HG02938 (cell line): ENCODE data around the gene CCN6.

Source experiments
- ATAC-seq: cut with Tn5 transposase; IDR thresholded peaks from one replicate; pipeline ENCODE4 v1.9.1; 2021; ENCODE audit warnings: mild to moderate bottlenecking, moderate library complexity; ENCODE audit not compliant: unreplicated experiment

The CCN6 gene

DNA sequence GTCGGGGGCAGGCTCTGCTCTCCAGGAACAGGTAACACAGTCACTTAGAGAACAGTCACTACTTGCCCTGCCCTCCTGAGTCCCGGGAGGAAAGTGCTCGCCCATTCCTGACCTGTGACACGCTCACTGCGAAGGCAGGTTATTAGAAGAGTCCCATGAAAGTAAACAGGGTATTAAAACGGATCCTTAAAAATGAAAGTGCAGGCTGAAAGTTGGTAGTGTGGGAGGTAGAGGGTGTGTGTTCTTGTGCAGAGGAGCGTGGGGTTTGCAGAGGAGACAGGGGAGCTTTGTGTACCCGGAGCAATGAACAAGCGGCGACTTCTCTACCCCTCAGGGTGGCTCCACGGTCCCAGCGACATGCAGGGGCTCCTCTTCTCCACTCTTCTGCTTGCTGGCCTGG, at the start of gene CCN6:
CCN6 (plus strand) TSS at position 104 of the 400 bp plus-strand sequence; CDS start at position 358, 254 bp downstream.
- no peak for ATAC-seq

DNA sequence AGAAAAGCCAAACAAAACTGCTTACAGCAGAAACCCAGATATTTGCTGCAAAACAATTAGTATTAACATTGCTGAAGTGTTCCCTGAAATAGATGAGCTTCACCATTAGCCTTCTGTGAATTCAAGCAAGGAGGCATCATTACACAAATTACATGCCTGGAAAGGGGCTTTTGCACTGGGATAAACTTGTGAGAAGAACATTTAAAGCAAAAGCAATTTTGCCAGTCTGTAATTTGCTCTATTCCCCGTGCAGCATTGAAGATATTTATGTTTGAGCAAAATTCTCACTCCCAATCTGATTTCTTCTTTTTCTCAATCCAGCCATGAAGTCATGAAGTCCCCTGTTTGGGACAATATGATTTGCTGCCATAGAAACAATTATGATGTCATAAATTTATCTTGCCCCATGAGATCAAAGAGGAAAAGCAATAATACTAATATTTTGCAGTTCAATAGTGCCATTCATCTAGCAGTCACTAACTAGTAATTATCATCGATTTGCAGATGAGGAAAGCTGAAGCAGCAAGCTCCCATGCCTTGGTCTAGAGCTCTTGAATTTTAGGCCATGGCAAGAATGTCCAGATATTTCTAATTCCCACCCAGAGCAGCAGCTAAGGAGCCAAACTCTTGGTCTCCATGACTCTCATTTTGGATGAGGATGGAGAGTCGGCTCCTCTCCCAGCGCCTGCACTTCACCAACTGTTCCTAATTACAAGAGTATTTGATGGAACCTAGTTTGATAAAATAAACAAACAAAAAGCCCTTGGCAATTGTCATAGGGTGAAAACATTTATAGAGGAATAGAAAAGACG, 49.5 kb upstream of the CCN6 start:
- no peak for ATAC-seq

DNA sequence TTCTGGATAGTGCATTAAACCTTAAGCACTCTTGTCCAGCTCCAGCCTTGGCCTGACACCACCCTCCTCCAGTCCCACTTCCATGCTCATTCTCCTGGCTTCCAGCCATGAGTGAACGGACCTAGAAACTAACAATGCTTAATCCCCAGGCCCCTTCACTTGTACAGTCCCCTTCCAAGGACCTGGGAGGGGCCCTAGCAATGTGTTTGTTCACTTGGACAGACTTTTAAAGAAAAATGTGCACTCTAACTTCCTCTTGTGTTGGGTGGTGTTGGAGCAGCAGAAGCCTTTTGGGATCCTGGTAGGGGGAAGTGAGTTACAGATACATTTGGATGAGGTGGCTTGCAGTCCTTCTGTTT, 48.9 kb upstream of the CCN6 start:
- ATAC-seq = no peak

DNA sequence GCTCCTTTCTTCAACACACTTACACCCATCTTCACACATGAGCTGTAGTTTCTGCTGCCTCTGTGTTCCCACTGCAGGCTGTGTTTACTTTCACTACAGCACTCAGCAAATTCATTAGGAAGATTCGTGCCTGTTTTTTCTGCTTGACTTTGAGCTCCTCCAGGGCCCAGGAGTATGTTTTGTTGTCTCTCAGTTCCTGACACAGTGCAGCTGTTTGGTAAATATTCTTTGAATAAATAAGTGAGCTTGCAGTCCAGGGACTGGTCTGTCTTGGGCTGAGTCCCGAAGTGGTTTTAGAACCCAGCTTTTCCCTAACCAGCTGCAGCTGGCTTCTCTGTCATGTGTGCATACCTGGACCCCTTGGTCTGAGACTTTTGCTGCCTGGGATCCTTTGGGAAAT, 46.6 kb upstream of the CCN6 start:
- no peak for ATAC-seq

DNA sequence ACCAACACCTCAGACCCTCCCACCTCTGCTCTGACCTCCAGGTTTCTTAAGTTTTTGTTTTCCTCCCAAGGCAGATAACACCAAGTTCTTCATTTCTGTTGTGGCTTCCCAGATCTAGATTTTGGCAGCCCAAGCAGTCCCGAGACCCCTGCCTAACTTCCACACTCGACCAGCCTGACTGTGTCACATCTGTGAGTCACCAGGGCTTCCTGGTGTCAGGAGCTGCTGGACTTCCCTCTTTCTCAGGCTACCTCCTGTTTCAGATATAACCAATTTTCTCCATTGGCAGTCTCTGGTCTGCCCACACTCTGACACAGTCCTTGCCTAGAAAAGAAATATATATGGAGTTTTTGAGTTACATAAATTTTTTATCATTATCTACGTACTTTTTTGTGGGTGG, 46.1 kb upstream of the CCN6 start:
- no peak for ATAC-seq

DNA sequence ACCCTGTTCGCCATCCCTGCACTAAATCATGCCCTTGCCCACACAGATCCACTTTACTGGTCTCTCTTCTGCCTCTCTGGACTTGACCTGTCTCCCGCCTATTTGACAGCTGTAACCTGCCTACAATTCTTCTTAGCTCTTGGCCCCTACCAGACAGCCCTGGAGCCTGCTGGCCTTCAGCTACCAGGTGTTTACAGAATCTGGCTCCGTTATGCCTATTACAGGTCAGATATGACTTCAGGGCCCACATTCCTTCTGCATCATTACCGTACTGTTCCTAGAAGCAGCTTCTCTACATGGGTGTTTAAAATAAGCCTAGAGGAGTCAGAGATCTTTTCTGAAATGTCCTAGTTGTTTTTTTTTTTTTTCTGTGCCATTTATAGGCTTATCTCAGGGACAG, 45.4 kb upstream of the CCN6 start:
- no peak for ATAC-seq

DNA sequence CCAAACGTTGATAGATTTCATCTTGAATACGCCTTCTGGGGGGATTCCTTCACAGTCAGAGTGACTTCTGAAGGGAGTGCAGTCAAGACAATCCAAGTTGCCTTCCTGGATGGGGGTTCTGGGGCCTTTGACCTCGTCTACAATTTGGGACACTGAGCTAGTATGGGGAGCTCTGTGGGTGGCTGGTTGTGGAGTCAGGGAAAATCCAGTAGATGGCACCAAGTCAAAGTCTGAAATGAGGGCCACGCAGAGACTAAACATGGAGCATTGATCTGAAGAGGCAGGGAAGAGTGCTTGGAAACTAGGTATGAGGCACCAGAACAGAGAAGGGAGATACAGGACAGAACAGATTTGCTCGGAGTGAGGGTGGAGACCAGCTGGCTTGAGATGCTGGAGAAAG, 43.6 kb upstream of the CCN6 start:
- ATAC-seq = no peak

DNA sequence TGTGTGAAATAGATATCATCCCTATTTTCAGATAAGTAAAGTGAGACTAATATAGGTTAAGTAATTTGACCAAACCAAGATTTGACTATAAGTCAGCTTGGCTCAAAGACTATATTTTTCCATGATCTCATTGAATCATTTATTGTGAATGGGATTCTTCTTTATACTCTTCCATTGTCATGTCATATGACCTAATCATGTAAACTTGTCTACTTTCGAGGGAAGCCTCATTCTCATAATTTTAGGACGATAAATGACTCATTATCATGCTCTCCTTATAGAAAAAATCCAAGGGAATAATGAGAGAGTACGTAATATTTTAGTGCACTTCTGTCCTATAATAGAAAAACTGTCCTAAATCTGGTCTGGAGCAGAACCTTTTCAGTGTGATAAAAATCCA, 40.9 kb upstream of the CCN6 start:
- ATAC-seq = no peak

DNA sequence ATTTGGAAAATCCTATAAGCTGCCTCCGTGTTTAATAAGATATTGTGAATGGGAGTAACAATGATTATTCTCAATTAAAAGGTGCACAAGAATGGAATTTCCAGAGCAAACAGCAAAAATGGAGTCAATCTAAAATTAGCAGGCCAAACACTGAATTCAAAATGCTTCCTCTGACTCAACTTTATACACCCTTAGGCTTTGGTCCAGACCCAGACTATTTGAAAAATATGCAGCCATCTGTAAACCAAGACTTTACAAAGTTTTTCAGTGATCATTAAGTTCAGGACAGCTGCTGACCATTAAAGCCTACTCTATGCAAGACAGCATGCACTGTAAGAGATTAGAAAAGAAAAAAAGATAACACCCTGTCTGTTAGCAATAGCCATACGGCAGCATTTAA, 39.4 kb upstream of the CCN6 start:
- no peak for ATAC-seq

DNA sequence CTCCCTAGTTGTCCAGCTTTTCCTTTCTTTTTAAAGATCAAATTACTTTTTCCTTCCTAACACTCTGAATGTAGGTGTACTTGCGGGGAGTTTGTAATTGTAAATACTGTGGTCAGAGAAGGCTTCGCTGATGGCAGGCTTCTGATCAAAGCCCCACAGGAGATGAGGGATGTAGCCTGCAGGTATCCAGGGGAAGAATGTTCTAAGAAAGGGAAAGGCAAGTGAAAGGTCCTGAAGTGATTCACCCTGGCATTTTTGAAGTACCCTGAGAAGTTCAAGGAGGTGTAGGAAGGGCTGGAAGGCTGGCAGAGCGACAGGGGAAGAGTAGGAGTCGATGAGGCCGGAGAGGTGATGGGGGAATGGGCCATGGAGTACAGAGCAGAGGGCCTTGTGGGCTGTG, 38.2 kb upstream of the CCN6 start:
- no peak for ATAC-seq

DNA sequence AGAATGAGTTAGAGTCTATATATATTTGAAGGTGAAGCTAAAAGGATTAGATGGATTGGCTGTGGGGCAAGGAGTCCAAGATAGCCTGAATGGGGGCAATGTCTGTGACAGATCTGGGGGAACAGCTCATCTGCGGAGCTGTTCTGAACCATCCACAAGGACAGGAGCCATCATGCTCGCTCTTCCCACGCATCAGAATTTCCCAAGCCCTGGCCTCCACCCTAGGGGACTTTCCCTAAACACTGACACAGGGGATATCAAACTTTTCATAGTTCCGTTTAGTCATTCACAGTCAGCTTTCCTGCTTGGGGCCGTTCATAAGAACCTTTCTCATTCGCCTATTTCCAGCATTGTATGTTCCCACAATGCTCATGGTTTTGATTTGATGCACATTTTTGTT, 37.6 kb upstream of the CCN6 start:
- no peak for ATAC-seq

DNA sequence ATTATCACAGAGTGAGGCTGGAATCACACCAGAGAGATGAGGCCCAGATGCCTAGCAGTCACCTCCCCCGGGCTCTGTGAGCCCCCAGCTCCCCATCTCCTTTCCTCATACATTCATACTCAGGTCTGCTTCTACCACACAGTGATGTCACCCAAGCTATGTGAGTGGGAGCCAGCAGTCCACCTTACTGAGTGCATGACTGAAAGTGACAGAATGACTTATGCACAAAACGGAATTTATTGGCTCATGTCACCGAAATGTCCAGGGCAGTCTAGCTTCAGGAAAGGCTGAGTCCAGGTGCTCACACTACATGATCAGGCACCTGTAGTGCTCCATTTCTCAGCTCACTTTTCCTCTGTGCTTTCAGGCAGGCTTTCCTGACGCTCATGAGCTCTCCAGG, 36.7 kb upstream of the CCN6 start:
- ATAC-seq = no peak

DNA sequence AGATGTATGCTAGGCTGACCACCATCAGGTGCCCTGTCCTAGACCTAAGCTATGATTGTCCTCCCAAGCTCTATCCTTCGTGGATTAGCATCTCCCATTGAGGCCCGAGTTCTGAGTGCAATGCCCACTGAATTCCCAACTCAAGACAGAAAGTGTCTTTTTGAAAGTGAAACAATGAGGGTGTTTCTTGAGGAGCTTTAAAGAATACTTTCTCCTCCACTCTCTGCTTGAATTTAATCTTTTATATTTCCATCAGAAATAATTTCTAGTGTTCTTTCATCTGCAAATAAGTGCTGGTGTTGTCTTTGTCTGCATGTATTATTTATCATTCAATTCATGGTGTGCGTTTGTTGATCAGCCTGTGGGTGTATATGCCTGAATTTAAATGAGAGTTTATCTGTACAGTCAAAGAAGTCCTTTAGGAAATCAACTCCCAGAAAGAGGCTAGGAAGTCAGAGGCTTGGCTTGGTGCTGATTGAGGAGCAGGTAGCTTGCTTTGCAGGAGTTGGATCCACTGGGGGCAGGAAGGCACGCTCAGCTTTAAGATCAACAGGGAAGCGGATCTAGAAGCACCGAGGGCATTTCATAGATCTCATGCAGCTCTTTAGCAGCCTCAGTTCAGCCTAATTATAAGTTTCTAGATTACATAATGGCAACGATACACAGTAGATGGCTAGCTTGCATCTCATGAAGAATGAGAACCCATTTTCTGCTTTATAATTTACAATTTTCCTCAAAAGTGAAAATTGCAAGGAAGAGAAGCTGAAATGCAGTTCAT, 36.0 kb upstream of the CCN6 start:
- ATAC-seq = no peak

DNA sequence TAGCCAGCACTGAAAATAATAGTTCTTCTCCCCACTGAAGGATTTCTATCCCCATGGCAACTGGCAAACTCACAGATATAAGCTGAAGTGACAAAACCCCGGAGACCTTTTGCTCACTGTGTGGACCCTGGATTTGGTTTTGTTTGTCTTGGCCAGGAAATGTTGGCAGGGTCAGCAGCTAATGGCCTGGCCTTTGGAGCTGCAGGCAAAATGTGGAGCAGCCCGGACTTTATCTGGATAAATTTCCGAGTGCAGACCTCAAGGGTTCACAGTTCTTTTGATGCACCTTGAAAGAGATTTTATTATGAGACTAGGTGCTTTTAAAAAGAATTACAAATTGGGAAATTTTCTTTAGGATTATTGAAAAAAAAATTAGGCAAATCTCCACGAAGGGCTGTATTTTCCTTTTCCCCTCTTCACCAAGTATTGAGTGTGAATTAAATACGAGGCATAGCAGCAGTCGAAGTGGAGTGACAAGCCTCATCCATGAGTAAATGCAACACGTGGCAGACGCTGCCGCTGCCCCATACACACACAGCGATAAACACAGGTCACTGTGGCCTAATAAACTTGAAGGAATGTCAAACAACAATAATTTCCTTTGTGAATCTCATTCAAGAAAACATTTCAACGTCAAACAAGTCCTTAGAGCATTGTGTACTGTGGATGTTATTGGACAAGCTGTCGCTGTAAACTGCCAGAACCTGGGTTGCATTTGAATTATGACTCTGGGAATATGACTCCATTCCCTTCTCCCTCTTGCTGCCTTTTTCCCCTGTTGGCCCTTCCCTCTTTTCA, 35.1 kb upstream of the CCN6 start:
- ATAC-seq = no peak

DNA sequence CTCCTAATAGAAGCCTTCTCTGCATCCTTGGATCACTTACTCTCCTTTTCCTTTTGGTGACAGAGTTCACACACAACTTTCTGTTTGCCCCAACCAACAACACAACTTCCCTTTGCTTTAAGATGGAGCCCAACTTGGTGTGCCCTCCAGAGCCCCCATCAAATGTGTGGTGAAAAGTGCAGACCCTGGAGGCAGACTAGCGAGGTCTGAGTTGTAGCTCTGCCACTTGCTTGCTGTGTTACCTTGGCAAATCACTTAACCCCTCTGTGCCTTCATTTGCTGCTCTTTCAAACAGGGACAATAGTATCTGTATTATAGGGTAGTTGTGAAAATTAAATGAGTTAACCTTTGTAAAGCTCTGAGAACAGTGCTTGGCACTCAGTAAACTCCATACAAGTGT, 34.3 kb upstream of the CCN6 start:
- ATAC-seq = no peak

DNA sequence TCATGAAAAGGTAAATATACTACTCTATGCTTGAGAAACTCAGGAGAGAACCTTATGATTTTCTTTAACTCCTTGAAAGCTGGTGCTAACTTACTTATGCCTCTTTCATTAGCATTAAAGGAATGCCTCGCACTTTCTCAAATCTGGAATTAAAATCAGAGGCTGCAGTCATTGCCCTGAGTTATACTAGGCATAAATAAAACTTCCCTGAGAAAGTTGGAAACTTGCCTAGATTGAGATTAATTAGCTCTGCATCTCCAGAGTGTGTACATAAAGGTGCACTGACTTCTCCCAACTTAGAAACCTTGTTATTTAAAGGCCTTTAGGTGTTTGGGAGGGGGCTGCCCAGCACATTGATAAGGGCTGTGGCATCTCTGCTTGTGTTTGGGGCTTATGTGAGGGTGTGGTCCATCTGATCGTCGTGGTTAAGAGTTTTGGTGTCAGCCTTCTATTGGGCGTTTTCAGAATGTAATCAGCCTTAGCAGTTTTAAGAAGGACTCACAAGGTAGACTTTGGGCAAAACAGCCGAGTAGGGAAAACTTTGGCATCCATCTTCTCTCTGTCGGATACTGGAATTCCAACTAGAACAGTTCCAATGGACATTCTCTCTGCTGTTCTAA, 32.1 kb upstream of the CCN6 start:
- ATAC-seq = no peak

DNA sequence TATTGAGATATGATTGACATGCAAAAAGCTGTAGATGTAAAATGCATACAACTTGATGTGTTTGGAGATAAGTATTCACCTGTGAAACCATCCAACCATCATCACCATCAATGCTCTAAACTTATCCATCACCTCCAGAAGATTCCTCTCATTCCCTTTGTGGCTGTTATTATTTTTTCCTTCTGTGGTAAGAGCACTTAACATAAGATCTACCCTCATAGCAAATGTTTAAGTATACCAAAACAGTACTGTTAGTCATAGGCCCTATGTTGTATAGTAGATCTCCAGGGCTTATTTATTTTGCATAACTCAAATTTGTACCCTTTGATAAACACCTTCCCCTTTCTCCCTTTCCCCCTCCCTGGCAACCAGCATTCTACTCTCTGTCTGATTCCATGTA, 31.2 kb upstream of the CCN6 start:
- no peak for ATAC-seq

DNA sequence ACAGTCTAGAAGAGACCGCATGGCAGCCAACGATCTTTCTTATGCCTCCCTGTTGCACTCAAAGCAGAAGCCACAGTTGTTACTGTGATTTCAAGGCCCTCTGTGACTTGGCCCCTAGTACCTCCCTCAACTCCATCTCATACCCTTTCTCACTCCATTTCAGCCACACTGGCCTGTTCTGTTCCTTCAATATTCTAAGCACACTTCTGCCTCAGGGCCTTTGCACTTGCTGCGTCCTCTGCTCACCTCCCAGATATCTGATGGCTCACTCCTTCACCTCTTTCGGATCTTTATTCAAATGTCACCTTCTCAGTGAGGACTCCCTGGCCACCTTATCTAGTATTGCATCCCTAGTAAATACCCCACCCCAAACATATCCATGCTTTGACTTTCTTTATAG, 29.4 kb upstream of the CCN6 start:
- ATAC-seq = no peak

DNA sequence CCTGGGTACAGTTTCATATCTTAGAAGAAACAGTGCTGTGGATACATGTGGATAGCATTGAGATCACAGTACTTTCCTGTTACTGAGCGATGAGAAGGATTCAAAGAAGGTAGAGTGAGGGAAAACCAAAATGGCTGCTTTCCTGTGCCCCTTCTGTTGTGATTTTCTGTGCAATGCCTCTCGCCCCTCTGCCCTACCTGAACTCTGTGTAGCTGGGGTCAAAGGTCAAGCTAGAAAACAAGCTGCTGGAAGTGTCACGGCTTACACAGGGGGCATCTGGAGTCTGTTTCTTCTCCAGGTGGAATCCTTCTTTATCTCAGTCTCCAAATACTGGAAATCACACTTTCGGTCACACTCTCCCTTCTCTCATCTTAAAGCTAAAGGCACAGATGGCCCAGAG, 27.0 kb upstream of the CCN6 start:
- no peak for ATAC-seq

DNA sequence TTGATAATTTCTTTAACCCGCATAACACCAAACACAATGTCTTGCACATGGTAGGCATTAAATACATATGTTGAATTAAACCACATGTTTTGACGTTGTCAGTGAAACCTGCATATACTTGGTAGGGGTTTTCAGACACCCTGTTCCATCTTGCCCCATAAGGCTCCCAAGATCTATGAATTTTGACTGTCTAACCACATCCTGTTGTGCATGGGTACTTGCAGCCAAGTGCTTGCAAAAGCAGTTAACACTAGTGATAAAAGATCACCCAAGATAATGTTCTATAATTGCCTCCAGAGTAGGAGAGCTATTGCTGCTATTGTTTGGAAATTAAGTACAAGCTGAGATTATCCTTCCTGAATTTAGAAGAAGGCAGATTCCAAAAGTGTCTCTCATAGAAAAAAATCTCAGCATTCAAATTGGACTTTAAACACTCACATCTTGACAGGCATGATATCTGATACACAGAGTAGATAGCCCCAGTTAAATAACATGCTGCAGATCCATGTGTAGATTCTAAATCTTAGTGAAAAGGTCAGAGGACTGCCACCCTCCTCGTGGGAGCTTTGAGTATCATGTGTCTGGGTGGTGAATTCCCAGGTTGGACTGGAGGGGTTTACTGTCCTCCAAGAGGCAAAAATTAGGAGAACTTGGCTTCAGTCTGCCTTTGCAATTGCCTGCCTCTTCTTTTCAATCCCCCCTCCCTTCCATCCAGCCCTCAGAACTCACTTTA, 25.8 kb upstream of the CCN6 start:
- peak; percentile 64 for ATAC-seq
